ENCODE data around the gene TRA2A. TPM values are rescaled to one million over a fixed set of nuclear protein-coding genes. Genes with fewer than 3 reads are reported as not detected.

The TRA2A gene
- total and polyA plus RNA-seq, 2 experiments from 2014 or later: 55.4 to 57.2 TPM

DNA sequence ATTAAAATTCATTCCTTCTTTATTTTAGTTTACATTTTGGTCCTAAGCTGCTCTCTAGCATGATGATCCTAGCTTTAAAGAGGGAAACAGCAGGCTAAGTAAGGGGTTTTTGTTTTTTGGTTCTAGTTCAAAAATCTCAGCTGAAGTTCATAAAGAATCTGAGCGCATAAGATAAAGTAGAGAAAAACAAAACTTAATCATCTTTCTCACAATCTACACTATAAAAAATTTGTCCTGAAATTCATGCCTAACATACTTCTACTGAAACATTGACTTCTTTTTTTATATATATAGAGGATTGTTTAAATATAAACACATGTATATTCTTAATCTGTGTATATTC is 54.7 kb downstream of the TRA2A start:
- Histone ChIP-seq H3K4me1 (ENCODE audit: insufficient read depth) (peaks cover 8% of the 10 kb centered on the region), H3K4me2 (peak overlapping the region; percentile 80), H3K79me2 (peaks cover 15% of the 10 kb centered on the region), H3K9me3 (ENCODE audit: low read depth) (no peaks in the 10 kb centered on the region), H3K9me2 (replicated peaks; ENCODE audit: insufficient read depth) (no peaks in the 10 kb centered on the region), H3K27me3 (no peaks in the 10 kb centered on the region), H3K4me3 (no peak overlapping the region), H3K27ac (no peak overlapping the region), H4K20me1 (ENCODE audit: insufficient read depth, poor library complexity, severe bottlenecking) (no peaks in the 10 kb centered on the region), H2AFZ (no peak overlapping the region), H3K36me3 (replicated peaks; ENCODE audit: insufficient read depth, low read depth) (no peaks in the 10 kb centered on the region)
- TF ChIP-seq EZH2 (IDR thresholded peaks at IDR 0.05; ENCODE audit: borderline replicate concordance): no peak
- TF ChIP-seq, protein P1, sequence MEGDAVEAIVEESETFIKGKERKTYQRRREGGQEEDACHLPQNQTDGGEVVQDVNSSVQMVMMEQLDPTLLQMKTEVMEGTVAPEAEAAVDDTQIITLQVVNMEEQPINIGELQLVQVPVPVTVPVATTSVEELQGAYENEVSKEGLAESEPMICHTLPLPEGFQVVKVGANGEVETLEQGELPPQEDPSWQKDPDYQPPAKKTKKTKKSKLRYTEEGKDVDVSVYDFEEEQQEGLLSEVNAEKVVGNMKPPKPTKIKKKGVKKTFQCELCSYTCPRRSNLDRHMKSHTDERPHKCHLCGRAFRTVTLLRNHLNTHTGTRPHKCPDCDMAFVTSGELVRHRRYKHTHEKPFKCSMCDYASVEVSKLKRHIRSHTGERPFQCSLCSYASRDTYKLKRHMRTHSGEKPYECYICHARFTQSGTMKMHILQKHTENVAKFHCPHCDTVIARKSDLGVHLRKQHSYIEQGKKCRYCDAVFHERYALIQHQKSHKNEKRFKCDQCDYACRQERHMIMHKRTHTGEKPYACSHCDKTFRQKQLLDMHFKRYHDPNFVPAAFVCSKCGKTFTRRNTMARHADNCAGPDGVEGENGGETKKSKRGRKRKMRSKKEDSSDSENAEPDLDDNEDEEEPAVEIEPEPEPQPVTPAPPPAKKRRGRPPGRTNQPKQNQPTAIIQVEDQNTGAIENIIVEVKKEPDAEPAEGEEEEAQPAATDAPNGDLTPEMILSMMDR (IDR thresholded peaks at IDR 0.05; ENCODE audit: poor library complexity): no peak
- TF ChIP-seq EZH2phosphoT487 (IDR thresholded peaks at IDR 0.05; ENCODE audit: low read depth, severe bottlenecking, unreplicated experiment): no peak
- 87% methylated on average over 1 of the region's 1 CpG for WGBS (ENCODE audit: low lambda C conversion rate, missing lambda C conversion rate)
- DNase-seq (ENCODE audit: low spot score): no peak

DNA sequence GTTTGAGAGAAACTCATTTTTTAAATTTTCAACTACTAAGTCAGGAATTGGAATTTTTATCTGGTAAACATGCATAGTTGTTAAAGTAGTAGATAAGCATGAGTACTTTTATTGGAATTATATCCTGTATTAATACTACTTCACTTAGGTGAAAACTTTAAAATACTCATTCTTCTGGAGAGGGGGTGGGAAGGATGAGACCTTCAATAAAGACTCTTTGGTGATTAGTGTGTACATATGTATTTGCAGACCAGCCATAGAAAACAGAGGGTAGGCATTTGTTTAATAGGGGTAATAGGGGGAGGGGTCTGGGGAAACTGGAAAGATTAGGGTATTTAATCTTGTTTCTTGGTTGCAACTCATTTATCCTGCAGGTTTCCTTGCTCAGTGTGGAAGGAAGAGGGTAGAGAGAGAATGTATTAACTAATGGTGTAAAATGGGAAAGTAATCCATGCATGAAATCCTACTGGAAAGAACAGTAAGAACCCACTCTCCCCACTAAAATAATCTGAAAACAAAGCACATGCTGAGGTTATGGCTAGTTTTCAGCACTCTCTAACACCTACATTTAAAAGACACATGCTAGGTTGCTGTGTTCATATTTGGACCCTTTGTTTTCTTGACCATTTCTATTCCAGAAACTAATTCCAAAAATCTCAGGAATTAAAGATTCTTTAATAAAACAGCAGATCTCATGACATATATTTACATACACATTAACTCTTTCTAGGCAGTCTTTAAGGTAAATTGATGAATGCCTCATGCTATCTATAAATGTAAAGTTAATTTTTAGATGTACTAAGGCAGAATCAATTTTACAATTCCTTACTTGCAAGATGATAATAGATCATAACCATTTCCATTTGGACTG is 55.3 kb downstream of the TRA2A start:
- H4K20me1 ChIP-seq (ENCODE audit: insufficient read depth, poor library complexity, severe bottlenecking): no peaks in the 10 kb centered on the region
- peak overlapping the region; percentile 80 for H3K4me2 ChIP-seq
- H3K79me2 ChIP-seq: peaks cover 20% of the 10 kb centered on the region
- no peak overlapping the region for H3K27ac ChIP-seq
- no peaks in the 10 kb centered on the region for H3K9me2 ChIP-seq (replicated peaks; ENCODE audit: insufficient read depth)
- H3K4me1 ChIP-seq (ENCODE audit: insufficient read depth): peaks cover 8% of the 10 kb centered on the region
- H3K36me3 ChIP-seq (replicated peaks; ENCODE audit: insufficient read depth, low read depth): no peaks in the 10 kb centered on the region
- no peaks in the 10 kb centered on the region for H3K9me3 ChIP-seq (ENCODE audit: low read depth)
- TF ChIP-seq EZH2 (IDR thresholded peaks at IDR 0.05; ENCODE audit: borderline replicate concordance): no peak
- no peak for TF ChIP-seq EZH2phosphoT487 (IDR thresholded peaks at IDR 0.05; ENCODE audit: low read depth, severe bottlenecking, unreplicated experiment)
- TF ChIP-seq, protein P1 (IDR thresholded peaks at IDR 0.05; ENCODE audit: poor library complexity): no peak
- no peak overlapping the region for H2AFZ ChIP-seq
- no peak for DNase-seq (ENCODE audit: low spot score)
- H3K27me3 ChIP-seq: no peaks in the 10 kb centered on the region
- H3K4me3 ChIP-seq: no peak overlapping the region

DNA sequence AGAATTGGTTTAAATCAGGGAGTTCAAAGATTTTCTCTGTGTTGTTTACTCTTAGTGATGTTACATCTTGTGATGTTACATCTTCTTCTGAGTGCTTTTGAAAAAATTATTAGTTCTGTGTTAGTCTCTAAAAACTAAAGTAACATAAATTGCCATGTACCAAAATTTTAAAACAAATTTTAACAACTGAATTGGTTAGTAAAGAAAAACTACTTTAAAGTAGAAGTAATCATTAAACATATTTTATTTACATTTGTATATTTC is 56.3 kb downstream of the TRA2A start:
- H3K27ac ChIP-seq: peak overlapping the region; percentile 79
- no peak overlapping the region for H2AFZ ChIP-seq
- H3K4me1 ChIP-seq (ENCODE audit: insufficient read depth): peaks cover 8% of the 10 kb centered on the region
- TF ChIP-seq EZH2phosphoT487 (IDR thresholded peaks at IDR 0.05; ENCODE audit: low read depth, severe bottlenecking, unreplicated experiment) (no peak), EZH2 (IDR thresholded peaks at IDR 0.05; ENCODE audit: borderline replicate concordance) (no peak)
- TF ChIP-seq, protein P1 (IDR thresholded peaks at IDR 0.05; ENCODE audit: poor library complexity): no peak
- DNase-seq (ENCODE audit: low spot score): no peak
- H3K27me3 ChIP-seq: no peaks in the 10 kb centered on the region
- no peaks in the 10 kb centered on the region for H3K9me2 ChIP-seq (replicated peaks; ENCODE audit: insufficient read depth)
- no peaks in the 10 kb centered on the region for H3K9me3 ChIP-seq (ENCODE audit: low read depth)
- peaks cover 20% of the 10 kb centered on the region for H3K79me2 ChIP-seq
- H3K4me2 ChIP-seq: peak overlapping the region; percentile 80
- peak overlapping the region; percentile 46 for H3K4me3 ChIP-seq
- H4K20me1 ChIP-seq (ENCODE audit: insufficient read depth, poor library complexity, severe bottlenecking): no peaks in the 10 kb centered on the region
- no peaks in the 10 kb centered on the region for H3K36me3 ChIP-seq (replicated peaks; ENCODE audit: insufficient read depth, low read depth)
